Naive thymus-derived CD4-positive, alpha-beta T cell (primary cell): ENCODE measurements around the gene SGK2. TPM values are rescaled to one million over a fixed set of nuclear protein-coding genes. Genes with fewer than 3 reads are reported as not detected.
A peak's percentile ranks its signal among the peaks of the same experiment; 100 is the strongest.

Experiments used
- ATAC-seq: fragments of 150-1000 bp; cut with Tn5 transposase; 2 replicates; pipeline ENCODE4 v1.10.0; 2021; ENCODE audit warnings: mild to moderate bottlenecking, moderate library complexity
- CTCF ChIA-PET: fragments of 350-600 bp; sonication (Branson Sonifier 250); formaldehyde crosslinking; loops from one replicate; lab custom pipeline; 2021; ENCODE audit warnings: antibody characterized with exemption; lab: Charles Lee
- POLR2A ChIA-PET: fragments of 350-600 bp; sonication (Branson Sonifier 250); formaldehyde crosslinking; loops from one replicate; lab custom pipeline; 2021; ENCODE audit warnings: antibody characterized with exemption, inconsistent platforms; lab: Charles Lee
- DNase-seq, 9 donors: peaks; one replicate each; pipeline versions ENCODE4 v3.0.0 to v3.0.0-alpha.2; 2020 to 2022; ENCODE audit warnings: mixed read lengths in 1 of 9
- H3K27ac ChIP-seq: one replicate; pipeline ENCODE4 v1.7.0; 2013; ENCODE audit warnings: mild to moderate bottlenecking, low read depth, low read length, moderate library complexity
- H3K27me3 ChIP-seq, 2 donors: one replicate each; pipeline ENCODE4 v1.7.0; 2013; ENCODE audit warnings: low read length in 2 of 2, mild to moderate bottlenecking in 2 of 2, moderate library complexity in 2 of 2; ENCODE audit not compliant: control insufficient read depth in 2 of 2, insufficient read depth in 2 of 2
- H3K36me3 ChIP-seq, 3 experiments: 1 replicate in 2 of 3; 2 replicates in 1 of 3; pipeline ENCODE4 v1.7.0; 2013; ENCODE audit warnings: low read length in 3 of 3, mild to moderate bottlenecking in 3 of 3, moderate library complexity in 1 of 3; ENCODE audit not compliant: insufficient read depth in 3 of 3, control insufficient read depth in 2 of 3
- H3K4me1 ChIP-seq, 2 donors: one replicate each; pipeline ENCODE4 v1.7.0; 2013; ENCODE audit warnings: low read length in 2 of 2, mild to moderate bottlenecking in 2 of 2, moderate library complexity in 1 of 2; ENCODE audit not compliant: control insufficient read depth in 2 of 2, insufficient read depth in 2 of 2
- H3K4me3 ChIP-seq: 2 replicates; pipeline ENCODE4 v1.7.0; 2013; ENCODE audit warnings: mild to moderate bottlenecking, low read length
- H3K9me3 ChIP-seq, 3 experiments: 1 replicate in 2 of 3; 2 replicates in 1 of 3; pipeline ENCODE4 v1.7.0; 2013; ENCODE audit warnings: low read length in 3 of 3; ENCODE audit not compliant: control insufficient read depth in 2 of 3
- H3K27ac Mint-ChIP-seq, 9 donors: one replicate each; pipeline ENCODE4 v1.8.0; 2020 to 2022; ENCODE audit warnings: mixed read lengths in 9 of 9, mild to moderate bottlenecking in 8 of 9, moderate library complexity in 5 of 9, inconsistent platforms in 2 of 9
- H3K27me3 Mint-ChIP-seq, 5 donors: one replicate each; pipeline ENCODE4 v1.8.0; 2021 to 2022; ENCODE audit warnings: mixed read lengths in 5 of 5, mild to moderate bottlenecking in 1 of 5
- H3K36me3 Mint-ChIP-seq, 5 donors: one replicate each; pipeline ENCODE4 v1.8.0; 2020 to 2022; ENCODE audit warnings: mixed read lengths in 5 of 5, mild to moderate bottlenecking in 3 of 5, inconsistent platforms in 1 of 5
- H3K4me1 Mint-ChIP-seq, 7 donors: one replicate each; pipeline ENCODE4 v1.8.0; 2020 to 2022; ENCODE audit warnings: mixed read lengths in 7 of 7, mild to moderate bottlenecking in 3 of 7, inconsistent platforms in 1 of 7
- H3K4me3 Mint-ChIP-seq, 10 donors: one replicate each; pipeline ENCODE4 v1.8.0; 2020 to 2022; ENCODE audit warnings: mild to moderate bottlenecking in 10 of 10, mixed read lengths in 10 of 10, moderate library complexity in 6 of 10, inconsistent platforms in 2 of 10
- H3K9me3 Mint-ChIP-seq, 11 donors: one replicate each; pipeline ENCODE4 v1.8.0; 2020 to 2022; ENCODE audit warnings: mixed read lengths in 11 of 11, mild to moderate bottlenecking in 4 of 11, inconsistent platforms in 1 of 11, moderate library complexity in 1 of 11
- intact Hi-C, 2 donors: fragments of 100-400 bp; cut with micrococcal nuclease; formaldehyde crosslinking; loops; one replicate each; pipeline ENCODE4 v1.15.1; 2023
- polyA plus RNA-seq, 2 donors: library from polyadenylated mRNA; unstranded; fragments of 300-500 nt; fragmentation: Illumina TruSeq; gene quantifications; one replicate each; pipeline ENCODE4 v1.2.3, GENCODE V29; 2021
- total RNA-seq, 6 experiments: library from RNA in 5 of 6; stranded (reverse) in 5 of 6; gene quantifications; 1 replicate in 5 of 6; 2 replicates in 1 of 6; pipeline ENCODE4 v1.2.3 and lab custom pipeline; 2021 to 2026

The SGK2 gene
- total and polyA plus RNA-seq, 7 experiments from 2014 or later: 0.48 to 2.6 (median 1.9) TPM; not detected in 2

- intact Hi-C loops: no loop called here
- Histone ChIP-seq H3K4me1 (no peaks in the 10 kb centered on the region), H3K36me3 (peaks cover 0 to 17% (median 0%) of the 10 kb centered on the region in 3 experiments), H3K27me3 (no peaks in the 10 kb centered on the region), H3K4me3 (no peak overlapping the region), H3K27ac (no peak overlapping the region), H3K9me3 (no peaks in the 10 kb centered on the region)
- Mint-ChIP-seq H3K4me1 (peaks cover 0 to 4% (median 0%) of the 10 kb centered on the region in 7 donors), H3K9me3 (no peaks in the 10 kb centered on the region), H3K4me3 (no peak overlapping the region), H3K27ac (no peak overlapping the region), H3K27me3 (no peaks in the 10 kb centered on the region), H3K36me3 (peaks cover 0 to 11% (median 0%) of the 10 kb centered on the region in 5 donors)
- ChIA-PET CTCF (interaction anchor here (1.0 kb wide), 1 partner anchor 32 kb away, joined by 3 read pairs; no protein-coding TSS in a partner anchor), POLR2A (no interaction called here)
- ATAC-seq (no peak), DNase-seq (no peak)
Measured at GRCh38 chr20:43534791-43535350, 24.0 kb upstream of the SGK2 start.

- Mint-ChIP-seq H3K4me1 (peaks cover 0 to 4% (median 0%) of the 10 kb centered on the region in 7 donors), H3K27me3 (no peaks in the 10 kb centered on the region), H3K4me3 (no peak overlapping the region), H3K9me3 (no peaks in the 10 kb centered on the region), H3K36me3 (peaks cover 0 to 11% (median 0%) of the 10 kb centered on the region in 5 donors), H3K27ac (no peak overlapping the region)
- Histone ChIP-seq H3K9me3 (no peaks in the 10 kb centered on the region), H3K4me3 (no peak overlapping the region), H3K27ac (no peak overlapping the region), H3K36me3 (peaks cover 0 to 17% (median 0%) of the 10 kb centered on the region in 3 experiments), H3K27me3 (no peaks in the 10 kb centered on the region), H3K4me1 (no peaks in the 10 kb centered on the region)
- DNase-seq: no peak
- intact Hi-C loops: no loop called here
- no peak for ATAC-seq
- POLR2A ChIA-PET: interaction anchor here (0.5 kb wide), 1 partner anchor 997 kb away, joined by 7 read pairs; no protein-coding TSS in a partner anchor
- CTCF ChIA-PET: interaction anchor here (1.0 to 1.2 kb wide), 2 partner anchors 9 to 33 kb away, joined by 3 read pairs; no protein-coding TSS in a partner anchor
Measured at GRCh38 chr20:43535370-43536004, 23.3 kb upstream of the SGK2 start.

GRCh38 chr20:43536041-43536816 lies 22.6 kb upstream of the SGK2 start:
- no peak for DNase-seq
- no peaks in the 10 kb centered on the region for H3K4me1 ChIP-seq
- no peaks in the 10 kb centered on the region for H3K27me3 ChIP-seq
- CTCF ChIA-PET: interaction anchor here (1.0 to 1.2 kb wide), 2 partner anchors 10 to 33 kb away, joined by 3 read pairs; no protein-coding TSS in a partner anchor
- intact Hi-C loops: no loop called here
- Mint-ChIP-seq H3K4me1 (peaks cover 0 to 4% (median 0%) of the 10 kb centered on the region in 7 donors), H3K9me3 (no peaks in the 10 kb centered on the region), H3K27ac (no peak overlapping the region), H3K27me3 (no peaks in the 10 kb centered on the region), H3K4me3 (no peak overlapping the region), H3K36me3 (peaks cover 0 to 11% (median 0%) of the 10 kb centered on the region in 5 donors)
- ATAC-seq: no peak
- POLR2A ChIA-PET: interaction anchor here (0.5 kb wide), 1 partner anchor 996 kb away, joined by 7 read pairs; no protein-coding TSS in a partner anchor
- peaks cover 0 to 17% (median 0%) of the 10 kb centered on the region in 3 experiments for H3K36me3 ChIP-seq
- no peaks in the 10 kb centered on the region for H3K9me3 ChIP-seq
- H3K27ac ChIP-seq: no peak overlapping the region
- H3K4me3 ChIP-seq: no peak overlapping the region

GRCh38 chr20:43536817-43537440 lies 21.9 kb upstream of the SGK2 start:
- H3K27me3 ChIP-seq: no peaks in the 10 kb centered on the region
- peaks cover 0 to 17% (median 0%) of the 10 kb centered on the region in 3 experiments for H3K36me3 ChIP-seq
- no peaks in the 10 kb centered on the region for H3K4me1 ChIP-seq
- intact Hi-C loops: no loop called here
- Mint-ChIP-seq H3K9me3 (no peaks in the 10 kb centered on the region), H3K27me3 (no peaks in the 10 kb centered on the region), H3K4me1 (peaks cover 0 to 4% (median 0%) of the 10 kb centered on the region in 7 donors), H3K4me3 (no peak overlapping the region), H3K36me3 (peaks cover 0 to 11% (median 0%) of the 10 kb centered on the region in 5 donors), H3K27ac (no peak overlapping the region)
- ATAC-seq: no peak
- ChIA-PET CTCF (interaction anchor here (1.1 to 1.2 kb wide), 2 partner anchors 10 to 653 kb away, joined by 3 read pairs; no protein-coding TSS in a partner anchor), POLR2A (no interaction called here)
- no peaks in the 10 kb centered on the region for H3K9me3 ChIP-seq
- no peak overlapping the region for H3K4me3 ChIP-seq
- DNase-seq: no peak
- H3K27ac ChIP-seq: no peak overlapping the region

GRCh38 chr20:43537921-43538877 lies 20.6 kb upstream of the SGK2 start:
- Mint-ChIP-seq H3K27me3 (no peaks in the 10 kb centered on the region), H3K4me3 (no peak overlapping the region), H3K4me1 (peaks cover 0 to 4% (median 0%) of the 10 kb centered on the region in 7 donors), H3K36me3 (peaks cover 0 to 13% (median 0%) of the 10 kb centered on the region in 5 donors), H3K9me3 (no peaks in the 10 kb centered on the region), H3K27ac (peak overlapping the region in 2 of 9 donors; percentile 45 to 57)
- H3K4me3 ChIP-seq: no peak overlapping the region
- H3K36me3 ChIP-seq: peaks cover 0 to 17% (median 0%) of the 10 kb centered on the region in 3 experiments
- H3K4me1 ChIP-seq: no peaks in the 10 kb centered on the region
- no peak overlapping the region for H3K27ac ChIP-seq
- peak in 5 of 9 donors; percentile 19 to 45 (median 31) for DNase-seq
- ChIA-PET CTCF (interaction anchor here (0.6 to 1.9 kb wide), 8 partner anchors 8 to 652 kb away, joined by 3 to 13 read pairs (median 4); partner anchors contain the start of gene SGK2), POLR2A (no interaction called here)
- no peaks in the 10 kb centered on the region for H3K9me3 ChIP-seq
- H3K27me3 ChIP-seq: no peaks in the 10 kb centered on the region
- intact Hi-C loops: loop anchor here (1.0 to 2.0 kb wide), 6 partner anchors 154 to 652 kb away; no protein-coding TSS in a partner anchor
- peak; percentile 57 for ATAC-seq
